Heart left ventricle (tissue), 13 donors: ENCODE measurements around the gene SUGCT.

Experiments
- POLR2A ChIP-seq, 2 donors: fragments of 450-650 bp; IDR thresholded peaks; one replicate each; pipeline ENCODE4 v1.6.1; 2017; ENCODE audit warnings: antibody characterized with exemption in 2 of 2, mild to moderate bottlenecking in 2 of 2, moderate library complexity in 2 of 2
- TF ChIP-seq, protein P1 (sequence below), 12 donors: fragments of 200-600 bp; sonication (generic) in 4 of 12; IDR thresholded peaks; one replicate each; pipeline versions ENCODE4 v1.5.0 to v1.8.0; 2018 to 2022; ENCODE audit warnings: antibody characterized with exemption in 12 of 12, mild to moderate bottlenecking in 5 of 12
- donor health status: ischemic (EF 13 %, LVEDD 7.1; RV severe dilation, severe dysfunction).
- donor health status: DM: no; HTN: yes; CAD: no.
- donor health status: DM: no; HTN: no; CAD: no.
- donor health status: ischemic (EF 25% LVEDD 6.9; RV normal size, moderate dysfunction).
- donor health status: ischemic (EF 25% LVEDD 5.7; RV mildly dilated, moderate dysfunction).
- donor health status: ischemic (EF 35%, LVEDD 5.7; RV mildly dilated, moderate dysfunction).
- donor health status: nonischemic (EF 11% LVEDD 7.7; RV severe dilation, severe dysfunction).
- donor health status: DM: yes; HTN: yes; CAD: no.
- donor health status: PGD.
- donor health status: ischemic (EF 29% LVEDD 5.4; RV normal size, mild dysfunction).
- donor health status: nonischemic (EF 23%, LVEDD 6.1; RV moderate dilation, normal function).

DNA sequence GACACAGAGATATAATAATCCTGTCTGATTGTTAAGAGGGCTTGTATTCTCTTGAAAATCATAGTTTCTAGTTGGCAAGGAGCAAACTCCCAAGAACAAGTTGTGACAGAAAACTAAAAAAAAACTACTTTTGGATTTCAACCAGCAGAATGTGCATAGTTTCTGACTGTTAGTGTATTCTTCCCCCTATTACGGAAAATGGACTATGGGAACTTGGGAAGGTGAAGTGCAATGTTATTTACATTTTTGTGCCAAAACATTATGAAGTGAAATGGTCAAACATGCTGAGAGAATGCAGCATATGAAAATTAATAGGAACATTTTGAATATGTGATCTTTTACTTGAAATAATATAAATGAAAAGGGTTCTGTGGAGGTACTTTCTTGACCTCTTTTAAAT is 660.8 kb downstream of the SUGCT start:
- TF ChIP-seq, protein P1, sequence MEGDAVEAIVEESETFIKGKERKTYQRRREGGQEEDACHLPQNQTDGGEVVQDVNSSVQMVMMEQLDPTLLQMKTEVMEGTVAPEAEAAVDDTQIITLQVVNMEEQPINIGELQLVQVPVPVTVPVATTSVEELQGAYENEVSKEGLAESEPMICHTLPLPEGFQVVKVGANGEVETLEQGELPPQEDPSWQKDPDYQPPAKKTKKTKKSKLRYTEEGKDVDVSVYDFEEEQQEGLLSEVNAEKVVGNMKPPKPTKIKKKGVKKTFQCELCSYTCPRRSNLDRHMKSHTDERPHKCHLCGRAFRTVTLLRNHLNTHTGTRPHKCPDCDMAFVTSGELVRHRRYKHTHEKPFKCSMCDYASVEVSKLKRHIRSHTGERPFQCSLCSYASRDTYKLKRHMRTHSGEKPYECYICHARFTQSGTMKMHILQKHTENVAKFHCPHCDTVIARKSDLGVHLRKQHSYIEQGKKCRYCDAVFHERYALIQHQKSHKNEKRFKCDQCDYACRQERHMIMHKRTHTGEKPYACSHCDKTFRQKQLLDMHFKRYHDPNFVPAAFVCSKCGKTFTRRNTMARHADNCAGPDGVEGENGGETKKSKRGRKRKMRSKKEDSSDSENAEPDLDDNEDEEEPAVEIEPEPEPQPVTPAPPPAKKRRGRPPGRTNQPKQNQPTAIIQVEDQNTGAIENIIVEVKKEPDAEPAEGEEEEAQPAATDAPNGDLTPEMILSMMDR (IDR thresholded peaks at IDR 0.05), result no peak
- TF ChIP-seq POLR2A (IDR thresholded peaks at IDR 0.05), result no peak
